Left cardiac atrium (tissue), 4 donors: ENCODE data around the gene NOTCH3. TPM values are rescaled to one million over a fixed set of nuclear protein-coding genes. Genes with fewer than 3 reads are reported as not detected.
A peak's percentile ranks its signal among the peaks of the same experiment; 100 is the strongest.

Experiments
- ATAC-seq, 2 donors: fragments of 200-7000 bp; cut with Tn5 transposase; one replicate each; pipeline ENCODE4 v1.9.1; 2020; ENCODE audit warnings: mild to moderate bottlenecking in 2 of 2, moderate library complexity in 2 of 2
- DNase-seq: peaks from one replicate; pipeline ENCODE4 v3.0.0-alpha.2; 2020
- intact Hi-C, 2 donors: fragments of 100-400 bp; cut with DNase I; formaldehyde crosslinking; loops; one replicate each; pipeline versions ENCODE4 v1.14.1 to v1.15.1; 2022 to 2023
- total RNA-seq, 2 donors: library from RNA; stranded (reverse); fragmentation: NEBNext Ultra II Directional; extraction: Animal tissue kit (Norgen Biotek cat#: 25700); gene quantifications; one replicate each; pipeline ENCODE4 v1.2.1, GENCODE V29; 2021
- donor health status: DM: no; HTN: yes; CAD: no.
- donor health status: DM: no; HTN: yes; CAD: no; lungs with severe emphysema.
- donor health status: DM: yes; HTN: yes; CAD: no.
- donor health status: Dilated cardiomyopathy.

The NOTCH3 gene
- total RNA-seq, 2 donors from 2014 or later, result 34.4 to 35.4 TPM

DNA sequence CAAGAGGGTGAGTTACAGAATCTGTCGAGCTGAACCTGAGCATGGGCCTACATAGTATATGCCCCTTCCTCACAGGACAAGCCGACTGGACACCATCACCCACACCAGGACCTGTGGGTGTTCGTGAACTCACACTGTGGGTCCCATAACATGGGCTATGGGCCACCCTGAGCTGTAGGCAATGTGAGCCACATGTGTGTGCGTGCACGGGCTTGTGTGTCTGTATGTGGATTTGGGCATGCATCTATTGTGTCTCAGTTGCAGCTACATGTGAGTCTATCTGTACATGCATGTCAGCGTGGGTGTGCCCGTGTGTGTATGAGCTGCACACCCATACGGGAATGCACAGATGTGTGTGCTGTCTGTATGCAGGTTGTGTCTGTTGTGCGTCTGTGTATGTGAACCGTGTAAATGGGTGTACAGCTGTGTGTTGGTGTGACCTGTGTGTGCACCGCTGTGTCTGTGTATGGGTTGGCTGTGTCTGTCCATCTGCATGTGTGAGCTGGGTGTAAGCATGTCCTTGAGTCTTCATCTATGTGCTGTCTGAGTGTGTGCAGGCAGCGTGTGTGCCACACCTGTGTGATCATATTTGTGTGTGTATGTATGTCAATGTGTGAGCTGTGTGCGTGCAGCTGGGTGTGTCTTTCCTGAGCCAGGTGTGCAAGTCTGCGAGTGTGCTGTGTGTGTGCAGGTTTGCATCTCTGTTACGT lies 1.7 kb downstream of the NOTCH3 start:
- ATAC-seq, result no peak
- DNase-seq, result no peak
- intact Hi-C loops, result no loop called here

DNA sequence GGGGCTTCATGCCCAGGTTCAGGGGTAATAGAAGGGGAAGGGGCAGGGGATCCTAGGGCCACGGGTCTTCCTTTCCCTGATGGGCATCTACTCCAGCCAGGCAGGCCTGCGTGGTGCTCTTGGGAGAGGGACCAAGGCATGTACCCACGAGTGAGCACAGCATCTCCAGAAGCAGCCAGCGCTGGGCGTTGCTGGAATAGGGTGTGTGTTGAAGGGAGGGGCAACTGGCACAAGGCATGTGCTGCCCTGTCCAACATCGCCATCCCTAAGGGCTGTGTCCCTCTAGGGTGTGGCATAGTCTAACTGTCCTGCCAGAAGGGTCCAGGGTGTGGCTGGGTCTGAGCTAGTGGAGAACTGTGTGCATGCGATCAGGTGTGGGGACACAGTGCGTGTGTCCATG lies 2.9 kb downstream of the NOTCH3 start:
- ATAC-seq (no peak), DNase-seq (no peak)
- intact Hi-C loops, result no loop called here

DNA sequence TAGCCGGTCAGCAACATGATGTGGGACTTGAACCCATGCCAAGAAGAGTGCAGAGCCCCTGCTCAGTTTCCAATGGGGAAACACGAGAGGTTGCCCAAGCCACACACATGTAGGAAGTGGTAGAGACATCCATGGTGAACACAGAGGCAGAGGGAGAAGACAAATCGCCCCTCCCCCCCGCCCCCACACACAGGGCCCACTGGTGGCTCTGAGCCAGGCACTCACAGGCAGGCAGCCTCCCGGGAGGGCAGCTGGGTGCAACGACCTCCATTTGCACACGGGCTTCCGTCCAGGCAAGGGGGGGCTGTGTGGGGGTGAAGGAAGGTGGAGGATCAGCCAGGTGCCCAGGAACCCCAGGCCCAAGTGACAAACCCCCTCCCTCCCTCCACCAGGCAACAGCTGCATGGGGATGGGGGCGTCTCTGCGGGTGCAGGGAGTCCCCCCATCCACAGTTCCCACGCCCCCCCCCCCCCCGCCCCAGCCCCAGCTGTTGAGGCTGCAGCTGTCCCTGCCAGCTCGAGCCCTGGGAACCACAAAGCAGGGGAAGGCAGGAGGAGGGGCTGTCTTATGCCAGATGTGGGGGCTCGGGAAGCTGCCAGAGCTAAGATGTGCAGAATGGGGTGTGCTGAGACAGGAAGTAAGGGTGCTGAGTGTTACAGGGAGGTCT lies 3.4 kb downstream of the NOTCH3 start:
- ATAC-seq (no peak), DNase-seq (no peak)
- intact Hi-C loops, result no loop called here

GRCh38 chr19:15196360-15197005 lies 4.3 kb downstream of the NOTCH3 start:
- ATAC-seq, result no peak

DNA sequence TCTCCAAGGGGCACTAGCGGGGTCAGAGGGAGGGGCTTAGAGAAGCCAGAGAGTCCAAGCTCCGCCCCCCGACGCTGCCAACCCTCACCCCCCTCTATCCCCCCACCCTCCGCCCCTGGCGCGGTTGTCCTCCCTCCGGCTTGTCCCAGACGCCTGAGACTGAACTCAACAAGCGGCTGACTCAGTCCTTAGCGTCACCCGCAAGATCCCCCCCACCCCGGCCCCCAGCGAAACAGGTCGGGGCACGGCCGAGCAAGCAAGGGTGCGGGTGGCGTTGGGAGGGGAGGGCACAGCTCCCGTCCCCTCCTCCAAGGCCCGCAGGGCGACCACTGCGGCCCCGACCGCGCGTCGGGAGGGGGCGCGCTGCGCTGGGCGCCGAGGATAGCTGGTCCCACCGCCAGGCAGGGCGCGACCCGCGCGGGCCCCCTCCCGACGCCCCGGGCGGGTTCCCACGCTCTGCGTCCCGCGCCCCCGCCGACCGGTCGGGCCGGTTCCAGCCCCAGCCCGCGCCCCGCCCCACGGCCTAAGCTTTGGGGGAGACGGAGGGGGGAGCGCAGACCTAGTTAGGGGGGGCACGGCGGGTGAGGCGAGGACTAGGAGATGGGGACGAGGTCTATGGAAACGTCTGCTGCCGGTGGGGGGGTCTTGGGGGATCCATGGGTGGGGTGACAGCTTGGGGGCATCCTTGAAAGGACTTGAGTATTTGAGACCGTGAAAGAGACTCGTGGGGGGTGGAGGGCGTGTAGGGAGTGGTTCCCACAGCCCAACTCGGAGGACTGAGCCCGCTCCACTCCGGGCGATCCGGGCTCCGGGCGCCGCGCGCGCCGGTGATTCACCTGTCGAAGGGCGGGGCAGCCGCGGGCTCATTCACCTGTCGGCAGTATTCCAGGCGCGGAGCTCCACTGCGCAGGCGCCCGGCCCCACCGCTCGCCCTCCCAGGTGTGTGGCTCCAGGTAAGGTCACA lies 5.1 kb downstream of the NOTCH3 start:
- intact Hi-C loops, result no loop called here
- peak; percentile 65 to 69 for ATAC-seq
- DNase-seq, result peak; percentile 69

More at GRCh38 chr19:15196360-15197005, 4.3 kb downstream of the NOTCH3 start:
- DNase-seq, result no peak
- intact Hi-C loops, result no loop called here

DNA sequence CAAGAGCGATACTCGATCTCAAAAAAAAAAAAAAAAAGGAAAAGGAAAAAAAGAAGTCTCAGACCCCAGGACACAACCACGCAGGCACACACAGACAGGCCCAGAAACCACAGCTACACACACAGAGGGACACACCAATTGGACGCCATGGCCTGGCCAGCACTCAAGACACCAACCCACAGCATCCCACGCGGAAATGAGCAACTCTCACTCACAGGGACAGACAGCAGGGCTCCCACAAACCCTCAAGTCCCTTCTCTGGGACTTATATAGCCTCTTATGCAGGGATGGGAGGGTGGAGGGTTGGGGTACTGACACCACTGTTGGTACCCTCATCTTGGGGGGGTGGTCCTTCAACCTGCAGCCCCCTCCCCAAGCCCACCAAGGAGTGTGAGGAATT lies 5.9 kb downstream of the NOTCH3 start:
- intact Hi-C loops, result no loop called here
- DNase-seq, result peak; percentile 58
- ATAC-seq, result peak; percentile 40 to 70

DNA sequence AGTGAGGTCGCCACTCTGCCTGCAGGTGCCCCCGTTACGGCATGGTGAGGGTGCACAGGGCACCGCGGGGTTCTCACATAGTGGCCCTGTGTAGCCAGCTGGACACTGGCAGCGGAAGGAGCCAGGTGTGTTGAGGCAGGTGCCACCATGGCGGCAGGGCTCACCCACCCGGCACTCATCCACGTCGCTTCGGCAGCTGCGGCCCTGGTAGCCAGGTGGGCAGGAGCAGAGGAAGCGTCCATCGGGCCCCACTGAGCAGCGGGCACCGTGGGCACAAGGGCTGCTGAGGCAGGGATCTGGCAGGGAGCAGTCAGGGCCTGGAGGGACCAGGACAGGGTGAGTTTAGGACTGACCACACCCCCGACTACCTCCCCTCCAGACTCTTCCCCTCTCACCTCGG lies 8.8 kb downstream of the NOTCH3 start:
- intact Hi-C loops, result no loop called here
- DNase-seq, result no peak
- ATAC-seq, result no peak

DNA sequence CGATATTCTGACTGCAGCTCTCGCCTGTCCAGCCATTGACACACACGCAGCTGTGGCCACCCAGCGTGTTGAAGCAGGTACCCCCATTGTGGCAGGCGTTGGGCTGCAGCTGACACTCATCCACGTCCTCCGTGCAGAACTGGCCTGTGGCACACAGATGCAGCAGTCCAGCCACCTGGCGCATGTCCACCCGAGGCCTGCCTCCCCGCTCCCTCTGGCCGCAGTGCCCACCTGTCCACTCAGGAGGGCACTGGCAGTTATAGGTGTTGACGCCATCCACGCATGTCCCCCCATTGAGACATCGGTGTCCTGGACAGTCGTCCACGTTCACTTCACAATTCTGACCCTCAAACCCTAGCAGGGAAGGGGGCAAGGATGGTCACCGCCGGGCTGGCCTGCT lies 9.3 kb downstream of the NOTCH3 start:
- intact Hi-C loops, result no loop called here
- DNase-seq (no peak), ATAC-seq (no peak)

GRCh38 chr19:15188851-15189250 lies 11.9 kb downstream of the NOTCH3 start:
- DNase-seq (no peak), ATAC-seq (no peak)
- intact Hi-C loops, result no loop called here

DNA sequence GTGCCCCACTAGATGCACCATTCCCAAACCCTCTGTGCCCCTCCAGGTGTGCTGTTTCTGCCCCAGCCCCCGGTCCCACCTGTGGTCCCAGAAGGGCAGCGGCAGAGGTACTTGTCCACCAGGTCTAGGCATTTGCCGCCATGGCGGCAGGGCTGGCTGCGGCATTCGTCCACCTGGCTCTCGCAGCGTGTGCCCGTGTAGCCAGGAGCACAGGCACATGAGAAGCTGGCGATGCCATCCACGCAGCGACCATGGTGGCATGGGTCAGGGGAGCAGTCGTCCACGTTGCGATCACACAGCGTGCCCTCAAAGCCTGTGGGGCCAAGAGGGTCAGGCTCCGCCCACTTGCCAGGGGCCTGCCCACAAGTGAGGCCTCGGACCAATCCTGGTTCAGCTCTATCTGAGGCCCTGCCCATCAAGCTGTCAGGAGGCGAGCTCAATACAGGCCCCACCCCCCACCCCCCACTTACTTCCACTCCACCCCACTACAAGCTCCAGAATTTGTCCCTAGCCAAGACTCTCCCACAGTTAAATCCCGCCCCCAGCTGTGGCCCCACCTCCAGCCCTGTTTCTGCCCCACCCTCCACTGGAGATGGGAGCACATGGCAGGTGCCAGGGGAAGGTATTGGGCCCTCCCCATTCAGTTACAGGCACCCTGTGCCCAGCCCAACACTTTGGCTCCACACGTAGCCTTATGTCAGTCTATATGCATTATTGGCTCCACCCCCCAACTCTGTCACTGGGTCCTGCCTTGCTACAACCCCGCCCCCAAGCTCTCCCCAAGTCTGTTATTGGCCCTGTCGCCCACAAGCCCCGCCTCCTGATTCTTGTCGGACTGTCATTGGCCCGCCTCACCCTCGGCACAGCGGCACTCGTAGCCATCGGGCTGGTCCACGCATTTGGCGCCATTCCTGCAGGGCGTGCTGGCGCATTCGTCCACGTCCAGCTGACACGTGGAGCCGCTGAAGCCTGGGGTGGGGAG lies 13.5 kb downstream of the NOTCH3 start:
- peak; percentile 17 to 30 for ATAC-seq
- DNase-seq, result no peak
- intact Hi-C loops, result no loop called here

- no peak for DNase-seq
- ATAC-seq, result no peak
- intact Hi-C loops, result no loop called here
These were observed 15.6 kb downstream of the NOTCH3 start for GRCh38 chr19:15185188-15185587.

- intact Hi-C loops, result no loop called here
- no peak for ATAC-seq
These were observed 16.0 kb downstream of the NOTCH3 start for GRCh38 chr19:15184776-15185175.

DNA sequence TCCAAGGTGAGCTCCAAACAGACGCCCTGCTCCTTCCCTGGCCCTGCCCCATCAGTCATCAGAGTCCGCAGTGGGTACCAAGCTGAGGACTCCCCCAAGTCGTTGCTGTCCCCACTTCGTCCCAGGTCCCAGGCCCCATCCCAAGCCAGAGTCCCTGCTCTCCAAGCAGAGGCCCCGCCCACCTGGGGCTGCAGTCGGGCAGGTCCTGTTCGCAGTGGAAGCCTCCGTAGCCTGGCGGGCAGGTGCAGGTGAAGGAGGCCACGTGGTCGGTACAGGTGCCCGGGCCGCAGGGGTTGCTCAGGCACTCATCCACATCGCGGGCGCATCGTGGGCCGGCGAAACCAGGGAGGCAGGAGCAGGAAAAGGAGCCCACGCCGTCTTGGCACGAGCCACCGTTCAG lies 19.4 kb downstream of the NOTCH3 start:
- ATAC-seq (no peak), DNase-seq (no peak)
- intact Hi-C loops, result no loop called here

More at GRCh38 chr19:15184776-15185175, 16.0 kb downstream of the NOTCH3 start:
- no peak for DNase-seq

DNA sequence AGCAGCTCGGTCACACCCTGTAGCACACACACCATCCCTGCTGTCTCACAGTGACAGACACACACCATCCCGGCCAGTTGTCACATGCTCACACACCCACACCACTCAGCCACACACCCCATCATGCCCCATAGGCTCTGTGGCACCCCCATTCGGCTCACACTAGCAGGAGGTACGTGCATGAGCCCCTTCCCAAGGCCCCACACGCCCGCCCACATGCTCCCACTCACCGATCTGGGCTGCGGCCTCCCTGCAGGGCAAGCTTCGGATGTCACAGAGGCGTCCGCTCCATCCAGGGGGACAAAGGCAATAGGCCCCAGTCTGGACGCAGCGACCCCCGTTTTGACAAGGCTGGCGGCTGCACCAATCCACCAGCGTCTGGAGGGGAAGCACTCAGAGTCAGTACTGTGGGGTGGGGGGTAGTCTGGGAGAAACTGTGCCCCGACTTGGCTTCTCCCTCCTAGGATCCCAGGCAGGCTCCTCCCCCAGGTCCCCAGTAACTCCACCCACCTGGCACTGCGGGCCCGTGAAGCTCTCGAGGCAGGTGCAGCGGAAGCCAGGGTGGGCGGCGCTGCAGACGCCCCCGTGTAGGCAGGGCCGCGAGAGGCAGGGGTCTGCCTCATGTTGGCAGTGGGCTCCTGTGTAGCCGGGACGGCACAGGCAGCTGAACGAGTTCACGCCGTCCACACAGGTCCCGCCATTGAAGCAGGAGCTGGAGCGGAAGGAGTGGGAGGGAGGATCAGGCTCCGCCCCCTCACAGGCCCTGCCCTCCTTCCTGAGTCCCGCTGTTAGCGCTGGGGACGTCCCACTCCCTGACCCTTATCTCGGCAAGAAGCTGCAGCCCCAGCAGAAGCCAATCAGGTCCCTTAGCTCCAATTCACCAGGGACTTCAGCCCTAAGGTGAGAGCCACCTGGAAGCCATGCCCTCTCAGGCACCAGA lies 20.1 kb downstream of the NOTCH3 start:
- ATAC-seq (peak; percentile 51 to 55), DNase-seq (peak; percentile 45)
- intact Hi-C loops, result no loop called here

GRCh38 chr19:15178629-15179308 lies 22.0 kb downstream of the NOTCH3 start:
- ATAC-seq (no peak), DNase-seq (no peak)
- intact Hi-C loops, result loop anchor here (5.0 kb wide), 2 partner anchors 84 to 379 kb away; no protein-coding TSS in a partner anchor
